Loucy (cell line): Measurements from ENCODE around the gene ASB14.

Source experiments
- CTCF ChIP-seq: fragments of 200-600 bp; sonication (generic); conservative IDR thresholded peaks from 2 replicates; pipeline ENCODE4 v1.5.1; 2014; ENCODE audit warnings: mild to moderate bottlenecking, antibody characterized with exemption, low read length
- EZH2phosphoT487 ChIP-seq: fragments of 200-600 bp; IDR thresholded peaks from 2 replicates; pipeline ENCODE4 v1.6.1; 2018; ENCODE audit warnings: antibody characterized with exemption, mild to moderate bottlenecking, moderate library complexity, borderline replicate concordance

GRCh38 chr3:57227930-57228751, 64.3 kb downstream of the ASB14 start:
- no peak for TF ChIP-seq CTCF
- no peak for TF ChIP-seq EZH2phosphoT487
